HG03039 (cell line): Measurements from ENCODE around the gene ACSF3.

Experiments
- ATAC-seq: cut with Tn5 transposase; IDR thresholded peaks from one replicate; pipeline ENCODE4 v1.9.1; 2021; ENCODE audit warnings: mild to moderate bottlenecking, moderate library complexity; ENCODE audit not compliant: unreplicated experiment

Gene ACSF3

GRCh38 chr16:89142474-89143195, 49.0 kb downstream of the ACSF3 start:
- no peak for ATAC-seq

DNA sequence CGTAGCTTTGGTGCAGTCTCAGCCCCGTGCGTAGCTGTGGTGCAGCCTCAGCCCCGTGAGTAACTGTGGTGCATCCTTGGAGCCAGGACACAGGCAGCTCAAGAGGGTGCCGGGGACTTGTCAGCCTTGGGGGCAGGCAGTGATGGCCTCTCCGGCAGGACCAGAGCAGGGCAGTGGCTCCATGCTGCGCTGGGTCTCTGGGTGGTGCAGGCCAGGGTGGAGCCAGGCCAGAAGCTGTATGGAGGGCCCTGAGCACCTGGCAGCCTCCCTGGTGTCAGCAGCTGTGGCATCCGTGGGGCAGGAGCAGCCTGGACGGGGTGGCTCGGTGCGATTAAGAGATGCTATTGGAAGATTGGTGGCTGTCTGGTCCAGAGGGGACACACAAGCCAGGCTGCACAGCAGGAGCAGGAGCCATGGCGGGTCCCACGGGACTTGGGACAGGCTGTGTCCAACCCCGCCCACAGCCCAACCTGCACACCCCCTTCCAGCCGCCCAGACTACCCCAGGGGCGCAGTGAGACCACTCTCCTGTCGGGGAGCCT, 49.6 kb downstream of the ACSF3 start:
- no peak for ATAC-seq

DNA sequence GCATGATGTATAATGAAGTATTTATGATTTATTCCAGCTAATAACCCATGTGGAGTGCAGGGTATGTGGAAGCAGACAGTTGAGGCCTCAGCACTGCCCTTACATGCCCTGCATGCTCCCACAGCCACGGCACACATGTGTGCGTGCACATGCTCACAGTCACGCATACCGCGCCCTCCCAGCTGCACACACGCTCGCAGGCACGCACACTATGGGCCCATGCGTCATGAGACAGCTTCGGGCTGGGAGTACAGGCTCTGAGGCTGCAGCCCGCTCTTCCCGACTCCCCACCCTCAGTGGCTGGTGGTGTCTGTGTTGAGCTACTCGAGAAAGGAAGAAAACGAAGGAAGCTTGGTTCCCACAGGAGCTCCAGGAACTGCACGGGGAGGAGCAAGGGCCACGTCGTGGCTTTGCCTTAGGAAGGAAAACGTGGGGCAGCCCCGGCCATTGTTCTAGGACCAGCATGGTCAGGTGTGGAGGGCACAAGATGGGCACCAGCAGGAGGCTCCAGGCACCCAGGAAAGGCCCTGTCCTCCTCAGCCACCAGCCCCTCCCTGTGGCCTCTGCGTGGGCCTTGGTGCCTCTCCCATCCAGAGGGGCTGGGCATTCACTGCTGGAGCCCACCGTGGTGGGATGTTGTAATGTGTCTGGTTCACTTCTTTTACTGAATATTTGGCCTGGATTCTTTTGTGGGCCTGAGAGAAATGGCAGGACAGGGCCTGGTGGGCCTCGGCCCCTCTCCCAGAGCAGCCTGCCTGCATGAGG, 50.4 kb downstream of the ACSF3 start:
- ATAC-seq, result no peak

DNA sequence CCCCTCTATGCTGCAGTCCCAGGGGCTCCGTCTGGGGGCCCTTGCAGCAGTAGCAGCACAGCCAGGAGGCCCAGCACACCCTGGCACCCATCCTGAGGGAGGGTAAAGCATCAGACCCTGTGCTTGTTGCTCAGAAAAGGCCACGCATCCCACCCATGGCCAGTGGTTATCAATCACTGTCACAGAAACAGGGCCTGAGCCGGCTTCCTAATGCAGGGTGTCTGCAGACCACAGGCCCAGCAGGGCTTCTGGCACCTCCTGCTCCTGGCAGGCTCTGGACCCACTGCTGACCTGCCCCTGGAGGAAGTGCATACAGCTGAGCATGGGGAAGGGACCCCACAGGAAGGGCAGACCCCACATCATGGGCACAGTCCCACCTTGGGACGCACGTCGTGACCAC, 51.0 kb downstream of the ACSF3 start:
- no peak for ATAC-seq

DNA sequence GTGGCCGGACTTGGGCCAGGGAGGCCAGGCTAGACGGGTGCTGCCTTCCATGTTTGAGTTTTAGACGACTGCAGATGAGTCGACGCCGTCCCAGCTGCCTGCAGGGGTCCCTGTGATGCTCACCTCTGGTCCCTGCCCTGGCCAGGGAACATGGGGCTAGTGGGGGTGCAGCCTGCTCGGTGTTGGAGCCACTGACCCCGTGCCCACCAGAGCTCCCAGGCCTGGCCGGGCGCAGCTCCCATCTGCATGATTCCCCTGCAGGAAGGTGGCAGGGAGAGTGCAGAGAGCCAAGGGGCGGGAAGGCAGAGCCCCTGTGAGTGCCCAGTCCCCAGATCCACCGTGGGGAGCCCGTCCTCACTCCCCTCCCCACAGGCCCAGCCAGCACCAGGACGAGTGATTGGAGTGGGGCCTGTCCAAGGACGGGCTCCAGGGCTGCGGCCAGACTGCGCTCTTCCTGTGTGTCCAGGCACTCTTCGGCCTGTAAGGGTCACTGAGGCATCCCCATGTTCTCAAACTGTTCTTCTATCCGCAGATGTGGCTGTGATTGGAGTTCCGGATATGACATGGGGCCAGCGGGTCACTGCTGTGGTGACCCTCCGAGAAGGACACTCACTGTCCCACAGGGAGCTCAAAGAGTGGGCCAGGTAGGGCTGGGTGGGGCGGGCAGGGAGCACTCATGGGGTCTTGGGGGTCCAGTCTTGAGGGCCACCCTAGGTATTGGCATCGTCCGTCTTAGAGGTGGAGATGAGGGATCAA, 51.9 kb downstream of the ACSF3 start:
- no peak for ATAC-seq

DNA sequence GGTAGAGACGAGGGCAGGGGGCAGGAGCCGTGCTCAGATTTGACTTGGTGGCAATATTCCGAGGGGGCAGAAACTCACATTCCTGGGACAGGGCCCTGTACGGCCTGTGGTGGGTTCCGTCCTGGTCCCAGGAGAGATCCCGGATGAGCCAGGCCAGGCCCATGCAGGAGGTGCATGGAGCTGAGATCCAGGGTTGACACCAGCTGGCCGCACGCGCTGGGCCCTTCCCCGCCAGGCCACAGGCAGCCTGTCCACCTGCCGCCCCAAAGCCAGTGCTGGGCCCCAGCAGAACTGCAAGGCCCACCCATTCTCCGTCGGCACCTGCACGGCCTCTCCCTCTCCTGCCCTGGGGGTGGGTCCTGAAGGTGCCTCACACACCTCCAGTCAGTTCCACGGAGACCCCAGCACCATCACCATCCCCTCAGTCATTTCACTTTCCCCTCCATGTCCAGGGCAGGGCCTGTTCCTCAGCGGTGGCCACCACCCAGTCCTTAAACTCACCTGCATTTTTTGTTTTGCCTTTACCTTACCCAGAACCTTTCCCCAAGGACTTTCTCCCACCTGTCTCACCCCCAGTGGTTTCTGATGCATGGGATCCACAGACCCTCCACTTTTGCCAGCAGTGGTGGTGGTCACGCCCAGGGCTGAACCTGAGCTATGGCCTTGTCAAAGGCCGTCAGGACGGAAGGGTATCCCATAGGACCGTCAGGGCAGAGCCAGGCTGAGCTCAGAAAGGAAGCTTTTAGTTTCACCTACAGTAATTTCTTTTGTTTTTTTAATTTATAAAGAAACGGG, 52.8 kb downstream of the ACSF3 start:
- no peak for ATAC-seq

- no peak for ATAC-seq
These were observed 53.6 kb downstream of the ACSF3 start for GRCh38 chr16:89147085-89147817.

- no peak for ATAC-seq
These were observed 55.7 kb downstream of the ACSF3 start for GRCh38 chr16:89149386-89149785.

- ATAC-seq, result no peak
These were observed 56.6 kb downstream of the ACSF3 start for GRCh38 chr16:89150090-89150835.

GRCh38 chr16:89150981-89151380, 57.3 kb downstream of the ACSF3 start:
- no peak for ATAC-seq

- ATAC-seq, result no peak
These were observed 59.4 kb downstream of the ACSF3 start for GRCh38 chr16:89152831-89153700.

DNA sequence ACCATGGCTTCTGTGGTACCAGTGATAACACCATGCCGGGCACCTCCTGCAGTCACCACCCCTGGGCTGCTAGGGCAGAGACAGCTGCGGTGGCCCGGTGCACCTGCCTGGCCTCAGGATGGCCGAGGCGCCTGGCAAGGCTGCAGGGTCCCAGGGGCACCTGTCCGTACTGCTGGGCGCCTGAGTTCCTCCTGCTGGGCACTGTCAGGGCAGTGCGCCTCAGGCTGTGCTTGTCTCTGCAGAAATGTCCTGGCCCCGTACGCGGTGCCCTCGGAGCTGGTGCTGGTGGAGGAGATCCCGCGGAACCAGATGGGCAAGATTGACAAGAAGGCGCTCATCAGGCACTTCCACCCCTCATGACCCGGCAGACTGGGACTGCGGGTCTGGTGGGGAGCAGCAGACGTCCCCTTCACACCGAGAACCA, 60.2 kb downstream of the ACSF3 start:
- no peak for ATAC-seq

GRCh38 chr16:89154390-89155183, 60.9 kb downstream of the ACSF3 start:
- ATAC-seq, result no peak

DNA sequence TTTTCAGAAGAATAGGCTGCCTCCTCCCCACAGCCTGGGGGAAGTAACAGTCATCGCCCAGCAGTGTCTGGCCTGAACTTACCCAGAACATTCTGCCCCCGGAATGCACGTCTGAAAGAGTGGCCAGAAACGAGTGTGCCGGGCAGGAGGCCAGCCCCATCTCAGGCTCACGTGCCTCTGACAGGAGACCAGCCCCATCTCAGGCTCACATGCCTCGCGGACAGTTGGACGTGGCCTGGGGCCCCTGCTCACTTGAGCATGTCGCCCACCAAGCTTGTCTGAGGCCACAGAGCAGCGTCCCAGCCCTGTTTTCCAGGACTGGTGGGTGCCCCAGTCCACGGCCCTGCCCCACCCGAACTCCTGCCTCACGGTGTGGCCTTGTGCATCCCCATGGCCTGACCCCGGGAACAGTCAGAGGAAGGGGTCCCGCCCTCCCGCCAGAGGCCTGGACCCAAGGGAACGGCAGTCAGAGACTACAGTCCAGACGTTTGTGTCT, 61.6 kb downstream of the ACSF3 start:
- no peak for ATAC-seq

DNA sequence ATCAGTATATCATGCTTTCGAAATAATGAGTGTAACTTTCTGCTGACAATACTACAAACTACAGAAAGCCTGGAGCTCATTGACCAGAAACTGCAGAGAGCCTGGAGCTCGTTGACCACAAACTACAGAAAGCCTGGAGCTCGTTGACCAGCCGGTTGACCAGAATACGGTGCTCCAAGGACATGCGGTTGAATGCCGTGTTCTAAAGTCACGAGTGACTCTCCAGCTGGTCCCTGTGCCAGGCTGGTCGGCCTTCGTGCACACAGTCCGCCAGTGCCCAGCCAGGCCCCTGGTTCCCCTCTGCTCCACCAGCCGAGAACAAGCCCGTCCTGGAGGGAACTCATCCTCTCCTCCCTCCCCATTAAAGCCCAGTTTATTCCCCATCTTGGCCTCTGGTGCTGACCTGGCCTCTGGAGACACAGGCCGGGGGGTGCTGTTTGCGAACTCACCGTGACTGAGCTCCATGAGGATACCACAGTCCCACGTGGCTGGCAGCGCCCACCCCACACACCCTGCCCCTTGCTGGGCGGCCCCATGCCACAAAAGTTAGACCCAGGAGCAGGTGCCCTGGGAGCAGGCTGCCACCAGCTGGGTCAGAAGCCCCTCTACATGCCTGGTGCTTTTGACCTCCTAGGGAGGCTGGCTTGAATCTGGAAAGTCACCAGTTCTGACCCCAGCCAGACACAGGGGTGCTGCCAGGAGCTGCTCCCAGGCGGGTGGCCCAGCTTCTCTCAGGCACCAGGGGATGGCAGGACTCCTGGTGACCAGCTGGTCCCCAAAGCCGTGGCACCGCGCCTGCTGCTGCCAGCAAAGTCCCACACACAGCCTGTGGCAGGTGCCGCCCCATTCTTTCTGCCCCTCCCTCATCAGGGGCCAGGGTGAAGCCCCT, 62.4 kb downstream of the ACSF3 start:
- no peak for ATAC-seq
